GM12801 (cell line): ENCODE measurements around the gene CDK11A.

Source experiments
- CTCF ChIP-seq: IDR thresholded peaks from one replicate; pipeline ENCODE4 v1.5.1; 2011; ENCODE audit warnings: control low read depth; ENCODE audit not compliant: insufficient read length; ENCODE audit errors: extremely low read depth

The CDK11A gene

GRCh38 chr1:1752636-1753606 is 28.8 kb upstream of the CDK11A start:
- TF ChIP-seq CTCF: no peak

DNA sequence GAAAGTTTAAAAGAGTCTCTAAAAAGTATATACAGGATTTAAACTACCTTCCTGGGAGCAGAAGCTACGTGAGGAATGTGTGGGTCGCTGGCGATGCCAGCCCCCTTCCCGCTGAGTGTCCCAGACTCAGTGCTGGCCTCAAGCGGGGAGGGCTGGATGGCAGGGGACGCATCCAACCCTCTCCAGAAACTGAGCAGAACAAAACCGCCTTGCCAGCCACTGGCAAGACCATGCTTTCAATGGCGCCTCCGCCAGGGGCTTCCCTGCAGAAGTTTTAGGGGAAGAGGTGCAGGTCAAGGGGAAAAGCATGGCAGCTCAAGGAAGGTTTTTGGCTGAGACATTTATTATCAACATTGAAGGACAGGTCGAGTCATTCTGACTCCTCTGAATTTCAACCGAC is 28.0 kb upstream of the CDK11A start:
- no peak for TF ChIP-seq CTCF

DNA sequence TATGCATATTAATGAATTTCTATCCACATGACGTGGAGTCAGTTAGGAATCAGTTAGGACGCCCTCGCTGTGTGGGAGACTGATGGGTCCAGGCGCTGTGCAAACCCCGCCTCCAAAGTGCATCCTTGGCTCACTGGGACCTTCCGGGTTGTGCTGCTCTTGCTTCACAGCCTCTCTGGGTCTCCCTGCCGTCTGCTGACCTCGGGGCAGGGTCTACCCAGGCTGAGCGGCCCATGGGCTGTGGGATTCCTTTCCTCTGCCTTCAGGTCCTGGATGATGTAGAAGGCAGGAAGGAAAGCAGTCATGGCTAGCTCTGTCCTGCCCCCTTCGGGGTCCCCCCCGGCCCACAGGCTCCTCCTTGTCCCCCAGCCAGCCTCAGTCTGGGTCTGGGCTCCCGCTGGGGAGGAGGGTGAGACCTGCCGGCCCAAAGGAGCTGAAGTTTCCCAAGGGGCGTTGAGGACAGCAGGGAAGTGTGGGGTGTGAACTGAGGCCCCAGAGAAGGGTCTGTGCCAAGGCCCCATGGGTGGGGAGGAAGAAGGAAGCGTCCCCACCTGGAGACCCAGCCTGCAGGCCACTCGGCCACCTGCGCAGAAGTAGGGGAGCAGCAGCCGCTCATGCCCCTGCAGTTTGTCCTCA is 24.6 kb upstream of the CDK11A start:
- no peak for TF ChIP-seq CTCF

GRCh38 chr1:1732381-1732780 is 8.2 kb upstream of the CDK11A start:
- no peak for TF ChIP-seq CTCF

- TF ChIP-seq CTCF: no peak
Measured at GRCh38 chr1:1730870-1731269, 6.7 kb upstream of the CDK11A start.

GRCh38 chr1:1721201-1721600 is 3.0 kb downstream of the CDK11A start:
- TF ChIP-seq CTCF: no peak

DNA sequence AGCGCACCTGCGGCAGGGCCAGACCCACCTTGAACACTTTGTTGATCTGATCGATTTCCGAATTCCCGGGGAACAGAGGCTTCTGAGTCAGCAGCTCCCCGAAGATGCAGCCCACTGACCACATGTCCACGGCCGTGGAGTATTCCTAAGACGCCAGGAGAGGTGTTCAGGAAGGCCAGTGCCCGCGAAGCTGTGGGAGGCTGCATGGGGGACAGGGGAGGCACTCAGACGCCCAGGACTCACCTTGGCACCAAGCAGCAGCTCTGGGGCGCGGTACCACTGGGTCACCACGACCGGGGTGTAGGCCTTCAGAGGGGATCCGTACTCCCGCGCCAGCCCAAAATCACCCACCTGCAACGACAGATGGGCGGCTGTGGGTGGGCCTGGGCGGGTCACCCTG is 20.4 kb downstream of the CDK11A start:
- no peak for TF ChIP-seq CTCF
